Keratinocyte (primary cell): ENCODE data around the gene USP12.

Source experiments
- EZH2 ChIP-seq: IDR thresholded peaks from one replicate; pipeline ENCODE4 v1.6.1; 2012; ENCODE audit warnings: inconsistent platforms, mild to moderate bottlenecking, low read length, moderate library complexity
- TF ChIP-seq, protein P1 (sequence below), 3 experiments: IDR thresholded peaks in 1 of 3; conservative IDR thresholded peaks in 1 of 3; optimal IDR thresholded peaks in 1 of 3; 2 replicates in 2 of 3; 3 replicates in 1 of 3; pipeline versions ENCODE3 to v1.5.1; 2011; ENCODE audit warnings: low read length in 3 of 3, mild to moderate bottlenecking in 3 of 3, moderate library complexity in 2 of 3, control low read depth in 1 of 3, inconsistent platforms in 1 of 3; ENCODE audit not compliant: insufficient read depth in 2 of 3; ENCODE audit errors: extremely low read depth in 1 of 3

DNA sequence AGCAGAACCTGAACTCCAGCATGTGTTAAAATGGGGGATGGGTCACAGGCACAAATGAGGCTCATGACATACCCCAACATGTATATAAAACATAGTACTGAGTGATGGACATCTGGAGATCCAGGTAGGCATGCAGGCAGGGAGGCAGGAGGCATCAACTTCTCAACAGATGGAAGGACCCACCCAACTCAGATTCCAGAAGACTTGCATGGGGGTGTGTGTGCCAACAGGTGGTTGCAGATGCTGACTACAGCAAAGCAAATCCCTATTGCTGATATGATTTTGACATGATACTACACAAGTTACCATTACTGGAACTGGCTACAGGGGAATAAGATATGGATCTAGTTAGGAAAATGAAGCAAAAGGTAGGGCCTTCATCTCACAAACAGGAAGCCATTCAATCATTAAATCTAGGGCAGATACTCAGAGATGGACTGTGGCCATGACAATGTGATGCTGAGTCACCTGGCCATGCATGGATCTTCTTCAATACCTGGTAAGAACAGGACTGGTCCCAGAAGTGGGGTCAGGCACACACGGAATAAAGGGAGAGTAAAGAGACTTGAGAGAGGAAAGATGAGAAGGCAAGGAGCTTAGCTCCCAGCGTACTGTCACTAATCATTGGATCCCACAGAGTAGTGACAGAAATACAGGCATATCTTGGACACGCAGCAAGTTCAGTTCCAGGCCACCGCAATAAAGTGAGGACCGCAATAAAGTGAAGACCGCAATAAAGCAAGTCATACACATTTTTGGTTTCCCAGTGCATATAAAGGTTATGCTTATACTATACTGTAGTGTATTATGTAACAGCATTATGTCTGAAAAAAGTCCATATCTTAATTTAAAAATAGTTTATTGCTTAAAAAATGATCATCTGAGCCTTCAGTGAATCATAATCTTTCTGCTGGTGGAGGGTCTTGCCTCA lies 91.3 kb downstream of the USP12 start:
- TF ChIP-seq, protein P1, sequence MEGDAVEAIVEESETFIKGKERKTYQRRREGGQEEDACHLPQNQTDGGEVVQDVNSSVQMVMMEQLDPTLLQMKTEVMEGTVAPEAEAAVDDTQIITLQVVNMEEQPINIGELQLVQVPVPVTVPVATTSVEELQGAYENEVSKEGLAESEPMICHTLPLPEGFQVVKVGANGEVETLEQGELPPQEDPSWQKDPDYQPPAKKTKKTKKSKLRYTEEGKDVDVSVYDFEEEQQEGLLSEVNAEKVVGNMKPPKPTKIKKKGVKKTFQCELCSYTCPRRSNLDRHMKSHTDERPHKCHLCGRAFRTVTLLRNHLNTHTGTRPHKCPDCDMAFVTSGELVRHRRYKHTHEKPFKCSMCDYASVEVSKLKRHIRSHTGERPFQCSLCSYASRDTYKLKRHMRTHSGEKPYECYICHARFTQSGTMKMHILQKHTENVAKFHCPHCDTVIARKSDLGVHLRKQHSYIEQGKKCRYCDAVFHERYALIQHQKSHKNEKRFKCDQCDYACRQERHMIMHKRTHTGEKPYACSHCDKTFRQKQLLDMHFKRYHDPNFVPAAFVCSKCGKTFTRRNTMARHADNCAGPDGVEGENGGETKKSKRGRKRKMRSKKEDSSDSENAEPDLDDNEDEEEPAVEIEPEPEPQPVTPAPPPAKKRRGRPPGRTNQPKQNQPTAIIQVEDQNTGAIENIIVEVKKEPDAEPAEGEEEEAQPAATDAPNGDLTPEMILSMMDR (optimal IDR thresholded peaks at IDR 0.05 in 1 of 3, IDR thresholded peaks at IDR 0.05 in 1 of 3, conservative IDR thresholded peaks at IDR 0.05 in 1 of 3; ENCODE audit: extremely low read depth in 1 of 3, insufficient read depth in 2 of 3, low read length in 3 of 3): no peak
- no peak for TF ChIP-seq EZH2
